ENCODE measurements around the gene KRT76.

The KRT76 gene

GRCh38 chr12:52790427-52791270 is 13.5 kb upstream of the KRT76 start:
- Mint-ChIP-seq H3K4me3 (no peak overlapping the region), H3K27me3 (peaks cover 67% of the 10 kb centered on the region), H3K9me3 (no peaks in the 10 kb centered on the region), H3K4me1 (peaks cover 23% of the 10 kb centered on the region), H3K27ac (ENCODE audit: low read depth) (no peak overlapping the region), H3K36me3 (ENCODE audit: insufficient read depth) (peaks cover 2% of the 10 kb centered on the region)
- DNase-seq (ENCODE audit: low spot score in 2 of 2): no peak
- no peak for ATAC-seq (replicated peaks; ENCODE audit: extremely low read depth, poor library complexity, severe bottlenecking)

- Mint-ChIP-seq H3K27ac (ENCODE audit: low read depth) (no peak overlapping the region), H3K4me1 (peaks cover 23% of the 10 kb centered on the region), H3K9me3 (no peaks in the 10 kb centered on the region), H3K27me3 (peaks cover 76% of the 10 kb centered on the region), H3K36me3 (ENCODE audit: insufficient read depth) (peaks cover 2% of the 10 kb centered on the region), H3K4me3 (no peak overlapping the region)
- ATAC-seq (replicated peaks; ENCODE audit: extremely low read depth, poor library complexity, severe bottlenecking) (no peak), DNase-seq (ENCODE audit: low spot score in 2 of 2) (no peak)
Measured at GRCh38 chr12:52789637-52790426, 12.7 kb upstream of the KRT76 start.

- peaks cover 23% of the 10 kb centered on the region for H3K4me1 Mint-ChIP-seq
- H3K4me3 Mint-ChIP-seq: no peak overlapping the region
- ATAC-seq (replicated peaks; ENCODE audit: extremely low read depth, poor library complexity, severe bottlenecking) (no peak), DNase-seq (ENCODE audit: low spot score in 2 of 2) (no peak)
- H3K27ac Mint-ChIP-seq (ENCODE audit: low read depth): no peak overlapping the region
- H3K9me3 Mint-ChIP-seq: no peaks in the 10 kb centered on the region
- H3K27me3 Mint-ChIP-seq: peaks cover 80% of the 10 kb centered on the region
- H3K36me3 Mint-ChIP-seq (ENCODE audit: insufficient read depth): peaks cover 2% of the 10 kb centered on the region
Measured at GRCh38 chr12:52788876-52789636, 11.9 kb upstream of the KRT76 start.

GRCh38 chr12:52788192-52788875 is 11.2 kb upstream of the KRT76 start:
- H3K27ac Mint-ChIP-seq (ENCODE audit: low read depth): no peak overlapping the region
- ATAC-seq (replicated peaks; ENCODE audit: extremely low read depth, poor library complexity, severe bottlenecking) (no peak), DNase-seq (ENCODE audit: low spot score in 2 of 2) (no peak)
- no peaks in the 10 kb centered on the region for H3K9me3 Mint-ChIP-seq
- peaks cover 80% of the 10 kb centered on the region for H3K27me3 Mint-ChIP-seq
- peaks cover 23% of the 10 kb centered on the region for H3K4me1 Mint-ChIP-seq
- H3K4me3 Mint-ChIP-seq: no peak overlapping the region
- H3K36me3 Mint-ChIP-seq (ENCODE audit: insufficient read depth): peaks cover 2% of the 10 kb centered on the region

- ATAC-seq (replicated peaks; ENCODE audit: extremely low read depth, poor library complexity, severe bottlenecking) (no peak), DNase-seq (ENCODE audit: low spot score in 2 of 2) (no peak)
- peaks cover 23% of the 10 kb centered on the region for H3K4me1 Mint-ChIP-seq
- H3K9me3 Mint-ChIP-seq: no peaks in the 10 kb centered on the region
- H3K27me3 Mint-ChIP-seq: peaks cover 83% of the 10 kb centered on the region
- peaks cover 2% of the 10 kb centered on the region for H3K36me3 Mint-ChIP-seq (ENCODE audit: insufficient read depth)
- H3K27ac Mint-ChIP-seq (ENCODE audit: low read depth): no peak overlapping the region
- no peak overlapping the region for H3K4me3 Mint-ChIP-seq
Measured at GRCh38 chr12:52787324-52788191, 10.4 kb upstream of the KRT76 start.

- Mint-ChIP-seq H3K4me3 (no peak overlapping the region), H3K4me1 (peaks cover 8% of the 10 kb centered on the region), H3K27ac (ENCODE audit: low read depth) (no peak overlapping the region), H3K27me3 (peaks cover 63% of the 10 kb centered on the region), H3K9me3 (no peaks in the 10 kb centered on the region), H3K36me3 (ENCODE audit: insufficient read depth) (peaks cover 2% of the 10 kb centered on the region)
- DNase-seq (ENCODE audit: low spot score in 2 of 2) (no peak), ATAC-seq (replicated peaks; ENCODE audit: extremely low read depth, poor library complexity, severe bottlenecking) (no peak)
Measured at GRCh38 chr12:52784909-52785308, 7.8 kb upstream of the KRT76 start.

- ATAC-seq (replicated peaks; ENCODE audit: extremely low read depth, poor library complexity, severe bottlenecking) (no peak), DNase-seq (ENCODE audit: low spot score in 2 of 2) (no peak)
- H3K27ac Mint-ChIP-seq (ENCODE audit: low read depth): no peak overlapping the region
- H3K4me1 Mint-ChIP-seq: no peaks in the 10 kb centered on the region
- no peak overlapping the region for H3K4me3 Mint-ChIP-seq
- peaks cover 63% of the 10 kb centered on the region for H3K27me3 Mint-ChIP-seq
- H3K9me3 Mint-ChIP-seq: no peaks in the 10 kb centered on the region
- peaks cover 2% of the 10 kb centered on the region for H3K36me3 Mint-ChIP-seq (ENCODE audit: insufficient read depth)
Measured at GRCh38 chr12:52783563-52784316, 6.6 kb upstream of the KRT76 start.

- DNase-seq (ENCODE audit: low spot score in 2 of 2) (no peak), ATAC-seq (replicated peaks; ENCODE audit: extremely low read depth, poor library complexity, severe bottlenecking) (no peak)
- Mint-ChIP-seq H3K4me3 (no peak overlapping the region), H3K9me3 (no peaks in the 10 kb centered on the region), H3K4me1 (no peaks in the 10 kb centered on the region), H3K27ac (ENCODE audit: low read depth) (no peak overlapping the region), H3K36me3 (ENCODE audit: insufficient read depth) (peaks cover 2% of the 10 kb centered on the region), H3K27me3 (peaks cover 61% of the 10 kb centered on the region)
Measured at GRCh38 chr12:52782502-52782901, 5.4 kb upstream of the KRT76 start.

GRCh38 chr12:52781399-52782082 is 4.4 kb upstream of the KRT76 start:
- Mint-ChIP-seq H3K36me3 (ENCODE audit: insufficient read depth) (peaks cover 3% of the 10 kb centered on the region), H3K9me3 (no peaks in the 10 kb centered on the region), H3K27me3 (peaks cover 65% of the 10 kb centered on the region), H3K4me1 (no peaks in the 10 kb centered on the region), H3K27ac (ENCODE audit: low read depth) (no peak overlapping the region), H3K4me3 (no peak overlapping the region)
- ATAC-seq (replicated peaks; ENCODE audit: extremely low read depth, poor library complexity, severe bottlenecking) (no peak), DNase-seq (ENCODE audit: low spot score in 2 of 2) (no peak)

GRCh38 chr12:52779914-52780313 is 2.8 kb upstream of the KRT76 start:
- Mint-ChIP-seq H3K36me3 (ENCODE audit: insufficient read depth) (peaks cover 3% of the 10 kb centered on the region), H3K4me3 (no peak overlapping the region), H3K4me1 (no peaks in the 10 kb centered on the region), H3K27me3 (peaks cover 52% of the 10 kb centered on the region), H3K27ac (ENCODE audit: low read depth) (no peak overlapping the region), H3K9me3 (no peaks in the 10 kb centered on the region)
- no peak for ATAC-seq (replicated peaks; ENCODE audit: extremely low read depth, poor library complexity, severe bottlenecking)
- no peak for DNase-seq (ENCODE audit: low spot score in 2 of 2)
